Measurements from ENCODE around the gene PLXNA3.

DNA sequence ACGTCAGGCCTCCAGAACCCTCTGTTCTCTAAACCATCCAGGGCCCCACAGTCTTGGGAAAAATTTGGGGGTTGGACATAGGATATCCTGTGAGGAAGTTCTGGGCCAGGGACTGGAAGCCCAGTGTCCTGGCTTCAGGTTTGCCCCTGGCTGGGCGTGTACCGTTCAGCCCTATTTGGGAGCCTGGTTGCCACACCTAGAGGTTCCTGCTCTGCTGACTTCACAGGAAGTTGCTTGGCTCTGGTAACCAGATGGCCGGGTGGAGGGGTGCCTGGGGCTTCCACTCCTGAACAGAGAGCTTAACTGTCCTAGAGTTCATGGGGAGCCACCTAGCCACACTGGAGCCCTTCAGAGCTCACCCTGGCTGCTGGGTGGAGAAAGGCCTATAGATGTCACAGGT is 45.6 kb upstream of the PLXNA3 start:
- TF ChIP-seq CTCF (IDR thresholded peaks at IDR 0.05), result no peak
- no peak for TF ChIP-seq POLR2A (IDR thresholded peaks at IDR 0.05)
- no peak for TF ChIP-seq POLR2AphosphoS5 (IDR thresholded peaks at IDR 0.05)
- no peak for TF ChIP-seq EP300 (IDR thresholded peaks at IDR 0.05)

All from suprapubic skin (tissue), 4 donors.